ENCODE measurements around the gene PDE8A.
A peak's percentile ranks its signal among the peaks of the same experiment; 100 is the strongest.

Gene PDE8A

GRCh38 chr15:84949845-84950569, 31.6 kb upstream of the PDE8A start:
- ChIA-PET POLR2A (no interaction called here), CTCF (interaction anchor here (0.9 to 2.5 kb wide), 3 partner anchors 11 to 96 kb away, joined by 3 to 9 read pairs (median 3); no protein-coding TSS in a partner anchor)
- no peak for DNase-seq (ENCODE audit: extremely low spot score)
- TF ChIP-seq, protein P1, sequence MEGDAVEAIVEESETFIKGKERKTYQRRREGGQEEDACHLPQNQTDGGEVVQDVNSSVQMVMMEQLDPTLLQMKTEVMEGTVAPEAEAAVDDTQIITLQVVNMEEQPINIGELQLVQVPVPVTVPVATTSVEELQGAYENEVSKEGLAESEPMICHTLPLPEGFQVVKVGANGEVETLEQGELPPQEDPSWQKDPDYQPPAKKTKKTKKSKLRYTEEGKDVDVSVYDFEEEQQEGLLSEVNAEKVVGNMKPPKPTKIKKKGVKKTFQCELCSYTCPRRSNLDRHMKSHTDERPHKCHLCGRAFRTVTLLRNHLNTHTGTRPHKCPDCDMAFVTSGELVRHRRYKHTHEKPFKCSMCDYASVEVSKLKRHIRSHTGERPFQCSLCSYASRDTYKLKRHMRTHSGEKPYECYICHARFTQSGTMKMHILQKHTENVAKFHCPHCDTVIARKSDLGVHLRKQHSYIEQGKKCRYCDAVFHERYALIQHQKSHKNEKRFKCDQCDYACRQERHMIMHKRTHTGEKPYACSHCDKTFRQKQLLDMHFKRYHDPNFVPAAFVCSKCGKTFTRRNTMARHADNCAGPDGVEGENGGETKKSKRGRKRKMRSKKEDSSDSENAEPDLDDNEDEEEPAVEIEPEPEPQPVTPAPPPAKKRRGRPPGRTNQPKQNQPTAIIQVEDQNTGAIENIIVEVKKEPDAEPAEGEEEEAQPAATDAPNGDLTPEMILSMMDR (IDR thresholded peaks at IDR 0.05; ENCODE audit: control extremely low read depth, extremely low read depth, low read depth, missing control alignments), result no peak

GRCh38 chr15:84950570-84951111, 31.0 kb upstream of the PDE8A start:
- DNase-seq (ENCODE audit: extremely low spot score), result no peak
- CTCF ChIA-PET, result interaction anchor here (0.9 to 2.5 kb wide), 4 partner anchors 12 to 95 kb away, joined by 3 to 9 read pairs (median 4); no protein-coding TSS in a partner anchor
- POLR2A ChIA-PET, result no interaction called here
- TF ChIP-seq, protein P1 (IDR thresholded peaks at IDR 0.05; ENCODE audit: control extremely low read depth, extremely low read depth, low read depth, missing control alignments), result no peak

DNA sequence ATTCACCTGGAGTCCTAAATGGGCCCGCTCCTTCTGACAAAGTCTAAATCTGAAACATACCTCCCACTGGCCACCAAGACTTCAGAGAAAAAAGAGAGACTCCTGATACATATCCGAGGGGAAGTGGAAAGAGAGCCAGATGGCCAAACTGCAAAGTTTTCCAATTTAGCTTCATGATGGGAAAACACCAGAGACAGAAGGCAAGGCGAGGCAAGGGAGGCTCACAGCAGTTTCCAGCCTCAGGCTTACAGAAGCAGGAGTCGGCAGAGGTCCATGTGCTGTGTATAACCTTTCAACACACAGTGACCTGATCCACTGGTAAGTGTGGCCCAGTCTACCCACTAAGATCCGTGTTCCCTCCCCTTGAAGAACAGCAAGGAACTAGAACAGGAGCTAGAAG, 29.9 kb upstream of the PDE8A start:
- POLR2A ChIA-PET, result no interaction called here
- no peak for DNase-seq (ENCODE audit: extremely low spot score)
- CTCF ChIA-PET, result interaction anchor here (1.4 to 2.5 kb wide), 2 partner anchors 23 to 92 kb away, joined by 5 to 9 read pairs; no protein-coding TSS in a partner anchor
- TF ChIP-seq, protein P1 (IDR thresholded peaks at IDR 0.05; ENCODE audit: control extremely low read depth, extremely low read depth, low read depth, missing control alignments), result no peak

- ChIA-PET POLR2A (no interaction called here), CTCF (interaction anchor here (0.7 to 4.0 kb wide), 5 partner anchors 10 to 91 kb away, joined by 3 to 35 read pairs (median 4); no protein-coding TSS in a partner anchor)
- TF ChIP-seq, protein P1 (IDR thresholded peaks at IDR 0.05; ENCODE audit: control extremely low read depth, extremely low read depth, low read depth, missing control alignments), result no peak
- DNase-seq (ENCODE audit: extremely low spot score), result no peak
These were observed 28.5 kb upstream of the PDE8A start for GRCh38 chr15:84953136-84953535.

GRCh38 chr15:84953726-84954125, 27.9 kb upstream of the PDE8A start:
- DNase-seq (ENCODE audit: extremely low spot score), result no peak
- ChIA-PET CTCF (interaction anchor here (0.7 to 4.0 kb wide), 5 partner anchors 10 to 91 kb away, joined by 3 to 35 read pairs (median 4); no protein-coding TSS in a partner anchor), POLR2A (no interaction called here)
- TF ChIP-seq, protein P1 (IDR thresholded peaks at IDR 0.05; ENCODE audit: control extremely low read depth, extremely low read depth, low read depth, missing control alignments), result no peak

DNA sequence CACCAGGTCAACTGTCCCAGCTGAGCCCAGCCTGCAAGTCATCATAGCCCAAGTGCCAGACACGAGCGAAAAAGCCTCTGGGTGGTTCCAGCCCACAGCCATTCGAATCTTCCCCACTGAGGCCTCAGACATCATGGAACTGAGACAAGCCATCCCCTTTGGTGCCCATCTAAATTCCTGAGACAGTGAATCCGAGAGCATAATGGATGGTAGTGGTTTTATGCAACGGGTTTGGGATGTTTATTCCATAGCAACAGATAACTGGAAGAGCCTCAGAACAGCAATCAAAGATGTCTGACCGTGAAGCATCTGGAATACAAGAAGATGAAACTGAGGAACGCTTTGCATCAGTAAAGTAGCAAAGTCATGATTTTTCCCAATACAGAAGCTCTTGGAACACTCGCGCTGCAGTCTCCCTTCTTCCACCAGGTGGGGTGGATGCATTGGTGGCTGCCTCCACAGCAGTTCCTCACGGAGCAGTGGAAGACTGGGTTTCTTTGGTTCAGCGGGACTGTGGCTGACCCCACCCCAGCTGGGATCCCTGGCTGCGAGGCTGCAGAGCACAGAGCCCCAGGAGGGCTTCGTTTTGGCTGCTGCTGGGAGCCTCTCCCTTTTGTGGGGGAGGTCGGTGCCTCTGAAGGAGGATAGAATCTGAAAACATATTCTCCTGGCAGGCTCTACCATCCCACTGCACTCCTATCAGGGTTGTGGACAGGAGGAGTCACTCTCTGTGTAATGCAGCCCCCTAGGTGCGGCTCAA, 26.4 kb upstream of the PDE8A start:
- ChIA-PET CTCF (interaction anchor here (0.6 to 4.0 kb wide), 12 partner anchors 9 to 214 kb away, joined by 3 to 35 read pairs (median 6); no protein-coding TSS in a partner anchor), POLR2A (no interaction called here)
- TF ChIP-seq, protein P1 (IDR thresholded peaks at IDR 0.05; ENCODE audit: control extremely low read depth, extremely low read depth, low read depth, missing control alignments), result peak; percentile 74
- DNase-seq (ENCODE audit: extremely low spot score), result peak; percentile 64
